SK-N-SH (cell line): Measurements from ENCODE around the gene ABCB9. TPM values are rescaled to one million over a fixed set of nuclear protein-coding genes. Genes with fewer than 3 reads are reported as not detected.

Source experiments
- CTCF ChIA-PET: fragments of 300-600, 350-600 bp; formaldehyde crosslinking; extraction: SDS; loops from one replicate; lab custom pipeline; 2021; lab: Yijun Ruan, JAX
- POLR2A ChIA-PET: fragments of 350-600 bp; sonication (Branson Sonifier 250); formaldehyde crosslinking; extraction: SDS; loops from one replicate; lab custom pipeline; 2020; ENCODE audit warnings: antibody characterized with exemption, inconsistent platforms; lab: Yijun Ruan, JAX
- DNase-seq: peaks from one replicate; pipeline ENCODE4 v3.0.0; 2012
- H2AFZ ChIP-seq: fragments of 200-600 bp; sonication (generic); 2 replicates; pipeline ENCODE4 v1.8.1; 2016; ENCODE audit warnings: antibody characterized with exemption, mild to moderate bottlenecking, low read depth
- H3F3A ChIP-seq: fragments of 200-600 bp; sonication (generic); replicated peaks from 2 replicates; pipeline ENCODE3; 2016; ENCODE audit warnings: antibody characterized with exemption, mild to moderate bottlenecking; ENCODE audit not compliant: insufficient read depth
- H3K27ac ChIP-seq, 2 experiments: fragments of 200-500 bp in 1 of 2; fragments of 200-600 bp in 1 of 2; sonication (Bioruptor generic) in 1 of 2; sonication (generic), shearing (Covaris generic) in 1 of 2; 2 replicates each; pipeline versions ENCODE4 v1.5.1 to v1.6.1; 2014 to 2016; ENCODE audit warnings: low read depth in 2 of 2, inconsistent platforms in 1 of 2, low read length in 1 of 2, mild to moderate bottlenecking in 1 of 2, mixed read lengths in 1 of 2
- H3K27me3 ChIP-seq: fragments of 200-600 bp; sonication (generic), shearing (Covaris generic); 2 replicates; pipeline ENCODE4 v1.6.1; 2016; ENCODE audit warnings: mixed run types; ENCODE audit not compliant: insufficient read depth
- H3K36me3 ChIP-seq, 2 experiments: fragments of 200-500 bp in 1 of 2; fragments of 200-600 bp in 1 of 2; sonication (Bioruptor generic) in 1 of 2; sonication (generic) in 1 of 2; replicated peaks in 1 of 2; 2 replicates each; pipeline versions ENCODE3 to v1.5.1; 2014 to 2016; ENCODE audit warnings: low read length in 1 of 2, mild to moderate bottlenecking in 1 of 2; ENCODE audit not compliant: insufficient read depth in 2 of 2, control insufficient read depth in 1 of 2
- H3K4me1 ChIP-seq, 2 experiments: fragments of 200-500 bp in 1 of 2; fragments of 200-600 bp in 1 of 2; sonication (Bioruptor generic) in 1 of 2; sonication (generic), shearing (Covaris generic) in 1 of 2; 2 replicates each; pipeline versions ENCODE4 v1.5.1 to v1.6.1; 2014 to 2016; ENCODE audit warnings: low read depth in 1 of 2, low read length in 1 of 2, mixed run types in 1 of 2; ENCODE audit not compliant: insufficient read depth in 2 of 2, control insufficient read depth in 1 of 2
- H3K4me2 ChIP-seq: fragments of 200-600 bp; sonication (generic), shearing (Covaris generic); 2 replicates; pipeline ENCODE4 v1.6.1; 2017; ENCODE audit warnings: mixed run types
- H3K4me3 ChIP-seq, 2 experiments: fragments of 200-500 bp in 1 of 2; fragments of 200-600 bp in 1 of 2; sonication (Bioruptor generic) in 1 of 2; sonication (generic), shearing (Covaris generic) in 1 of 2; 2 replicates each; pipeline versions ENCODE4 v1.5.1 to v1.8.1; 2014 to 2016; ENCODE audit warnings: low read depth in 2 of 2, inconsistent platforms in 1 of 2, low read length in 1 of 2, mild to moderate bottlenecking in 1 of 2, mixed read lengths in 1 of 2, moderate library complexity in 1 of 2
- H3K79me2 ChIP-seq: fragments of 200-600 bp; sonication (generic); 2 replicates; pipeline ENCODE4 v1.8.1; 2017; ENCODE audit warnings: mild to moderate bottlenecking; ENCODE audit not compliant: insufficient read depth
- H3K9ac ChIP-seq: fragments of 200-600 bp; sonication (generic); 2 replicates; pipeline ENCODE4 v1.6.1; 2017; ENCODE audit warnings: mixed run types
- H3K9me2 ChIP-seq: fragments of 200-600 bp; sonication (generic); 2 replicates; pipeline ENCODE4 v1.6.1; 2017; ENCODE audit warnings: mixed run types
- H3K9me3 ChIP-seq: fragments of 200-600 bp; sonication (generic); 2 replicates; pipeline ENCODE4 v1.6.1; 2017; ENCODE audit warnings: mixed run types, mild to moderate bottlenecking, moderate library complexity
- H4K20me1 ChIP-seq: fragments of 200-600 bp; sonication (generic); 2 replicates; pipeline ENCODE4 v1.6.1; 2017; ENCODE audit warnings: mild to moderate bottlenecking, mixed run types; ENCODE audit not compliant: insufficient read depth
- CTCF ChIP-seq: fragments of 200-600 bp; sonication (generic); IDR thresholded peaks from 2 replicates; pipeline ENCODE4 v1.6.1; 2017; ENCODE audit warnings: antibody characterized with exemption, mild to moderate bottlenecking, moderate library complexity
- EP300 ChIP-seq, 2 experiments: IDR thresholded peaks; 2 replicates each; pipeline versions ENCODE4 v1.4.0 to v1.6.1; 2012; ENCODE audit warnings: borderline replicate concordance in 1 of 2, low read depth in 1 of 2, low read length in 1 of 2
- FOXM1 ChIP-seq: IDR thresholded peaks from 2 replicates; pipeline ENCODE4 v1.4.0; 2012; ENCODE audit warnings: low read depth, mild to moderate bottlenecking
- JUND ChIP-seq: IDR thresholded peaks from 2 replicates; pipeline ENCODE4 v1.4.0; 2012
- MAX ChIP-seq: IDR thresholded peaks from 2 replicates; pipeline ENCODE4 v1.4.0; 2012; ENCODE audit warnings: low read depth
- MEF2A ChIP-seq: IDR thresholded peaks from 2 replicates; pipeline ENCODE4 v1.4.0; 2012; ENCODE audit warnings: low read depth, borderline replicate concordance
- NFIC ChIP-seq: IDR thresholded peaks from 2 replicates; pipeline ENCODE4 v1.4.0; 2012; ENCODE audit warnings: borderline replicate concordance
- PBX3 ChIP-seq: IDR thresholded peaks from 2 replicates; pipeline ENCODE4; 2012
- POLR2AphosphoS5 ChIP-seq: IDR thresholded peaks from 2 replicates; pipeline ENCODE4 v1.6.1; 2012; ENCODE audit warnings: low read depth, low read length
- RCOR1 ChIP-seq: fragments of 150-350 bp; IDR thresholded peaks from 2 replicates; pipeline ENCODE4 v1.6.1; 2017; ENCODE audit warnings: antibody characterized with exemption, low read length
- TEAD4 ChIP-seq: IDR thresholded peaks from 2 replicates; pipeline ENCODE4 v1.4.0; 2012; ENCODE audit warnings: mild to moderate bottlenecking, borderline replicate concordance; ENCODE audit not compliant: insufficient read depth
- USF2 ChIP-seq: fragments of 150-350 bp; IDR thresholded peaks from 2 replicates; pipeline ENCODE4 v1.6.1; 2017; ENCODE audit warnings: antibody characterized with exemption, low read length, low read depth, borderline replicate concordance
- YY1 ChIP-seq: IDR thresholded peaks from 2 replicates; pipeline ENCODE4 v1.4.0; 2012; ENCODE audit warnings: low read depth, mild to moderate bottlenecking
- WGBS: methylation state at CpG from one replicate; pipeline ENCODE4 v1.1.6; 2017; ENCODE audit warnings: low lambda C conversion rate; 5-methylcytosine and 5-hydroxymethylcytosine counted together
- polyA plus RNA-seq, 3 experiments: library from polyadenylated mRNA; depleted of rRNA; stranded (reverse); fragments of >200 nt; gene quantifications; 2 replicates each; pipeline ENCODE4 v1.2.3, GENCODE V29; 2012

ABCB9 gene
- polyA plus RNA-seq, 1 of the 3 experiments (the other 2 are of a cell fraction), result 6.2 TPM

- Histone ChIP-seq H3K9me2 (no peaks in the 10 kb centered on the region), H3K4me3 (no peak overlapping the region), H3K27me3 (no peaks in the 10 kb centered on the region), H3K9me3 (no peaks in the 10 kb centered on the region), H2AFZ (no peak overlapping the region), H4K20me1 (no peaks in the 10 kb centered on the region), H3K4me1 (peaks cover 0 to 4% of the 10 kb centered on the region in 2 experiments; a peak in 1 of 4 replicates), H3K36me3 (no peaks in the 10 kb centered on the region), H3K4me2 (no peak overlapping the region), H3F3A (no peaks in the 10 kb centered on the region), H3K79me2 (no peaks in the 10 kb centered on the region), H3K27ac (no peak overlapping the region), H3K9ac (no peak overlapping the region)
- no peak for DNase-seq
- TF ChIP-seq JUND (no peak), NFIC (no peak)
- WGBS, result 92% methylated on average over 7 of the region's 13 CpGs
- ChIA-PET POLR2A (no interaction called here), CTCF (interaction anchor here (1.4 kb wide), 1 partner anchor 54 kb away, joined by 3 read pairs; no protein-coding TSS in a partner anchor)
Observed at GRCh38 chr12:122990961-122991622, 24.8 kb upstream of the ABCB9 start.

- Histone ChIP-seq H3K27me3 (no peaks in the 10 kb centered on the region), H3K4me1 (peaks cover 0 to 1% of the 10 kb centered on the region in 2 experiments; a peak in 1 of 4 replicates), H3K36me3 (no peaks in the 10 kb centered on the region), H3K27ac (no peak overlapping the region), H3F3A (no peaks in the 10 kb centered on the region), H3K4me2 (no peak overlapping the region), H2AFZ (no peak overlapping the region), H3K79me2 (no peaks in the 10 kb centered on the region), H3K9me2 (no peaks in the 10 kb centered on the region), H3K4me3 (no peak overlapping the region), H4K20me1 (no peaks in the 10 kb centered on the region), H3K9ac (no peak overlapping the region), H3K9me3 (no peaks in the 10 kb centered on the region)
- ChIA-PET CTCF (interaction anchor here (1.4 kb wide), 1 partner anchor 54 kb away, joined by 3 read pairs; no protein-coding TSS in a partner anchor), POLR2A (no interaction called here)
- no peak for TF ChIP-seq FOXM1
- TF ChIP-seq POLR2AphosphoS5, result no peak
- TF ChIP-seq USF2, result no peak
- no peak for TF ChIP-seq PBX3
- WGBS, result 90% methylated on average over 4 of the region's 13 CpGs
- no peak for DNase-seq
Observed at GRCh38 chr12:122990561-122990960, 24.3 kb upstream of the ABCB9 start.

GRCh38 chr12:122989874-122990419, 23.7 kb upstream of the ABCB9 start:
- POLR2A ChIA-PET, result interaction anchor here (1.8 kb wide), 1 partner anchor 11 kb away, joined by 6 read pairs; no protein-coding TSS in a partner anchor
- Histone ChIP-seq H3K79me2 (no peaks in the 10 kb centered on the region), H3K4me3 (no peak overlapping the region), H3K4me2 (no peak overlapping the region), H3K36me3 (no peaks in the 10 kb centered on the region), H3F3A (no peaks in the 10 kb centered on the region), H3K9ac (no peak overlapping the region), H3K27me3 (no peaks in the 10 kb centered on the region), H3K9me3 (no peaks in the 10 kb centered on the region), H3K4me1 (no peaks in the 10 kb centered on the region), H4K20me1 (no peaks in the 10 kb centered on the region), H2AFZ (no peak overlapping the region), H3K9me2 (no peaks in the 10 kb centered on the region), H3K27ac (no peak overlapping the region)
- DNase-seq, result no peak
- CTCF ChIA-PET, result interaction anchor here (1.4 kb wide), 1 partner anchor 53 kb away, joined by 5 read pairs; no protein-coding TSS in a partner anchor
- over 99% methylated on average over 13 of the region's 22 CpGs for WGBS
- TF ChIP-seq MAX, result no peak
- TF ChIP-seq TEAD4, result no peak
- TF ChIP-seq RCOR1, result no peak
- no peak for TF ChIP-seq YY1
- no peak for TF ChIP-seq CTCF
- no peak for TF ChIP-seq NFIC
- no peak for TF ChIP-seq USF2
- no peak for TF ChIP-seq PBX3
- TF ChIP-seq MEF2A, result no peak
- no peak for TF ChIP-seq EP300 (IDR thresholded peaks at IDR 0.05; ENCODE audit: borderline replicate concordance in 1 of 2, low read depth in 1 of 2, low read length in 1 of 2)
